ENCODE measurements around the gene AUTS2.

The AUTS2 gene

DNA sequence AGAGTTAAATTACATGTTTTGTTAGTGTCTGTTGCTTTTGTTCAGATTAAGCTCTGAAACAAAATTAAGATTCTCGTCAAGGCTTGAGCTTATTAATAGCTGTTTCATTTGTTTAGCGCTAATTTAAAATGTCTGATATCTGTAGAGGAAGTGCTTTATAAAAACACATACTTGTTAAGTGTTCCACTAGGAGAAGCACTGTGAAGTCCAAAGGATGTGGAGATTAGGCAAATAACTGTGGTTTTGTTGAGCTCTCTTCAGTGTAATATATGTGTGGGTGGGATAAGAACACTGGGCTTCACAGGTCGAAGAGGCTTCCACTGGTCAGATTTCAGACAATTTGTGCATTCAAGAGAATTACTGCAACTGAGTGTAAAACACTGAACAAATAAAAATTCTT lies 242.0 kb downstream of the AUTS2 start:
- no peak for DNase-seq (ENCODE audit: low read depth in 2 of 2, low spot score in 1 of 2)

DNA sequence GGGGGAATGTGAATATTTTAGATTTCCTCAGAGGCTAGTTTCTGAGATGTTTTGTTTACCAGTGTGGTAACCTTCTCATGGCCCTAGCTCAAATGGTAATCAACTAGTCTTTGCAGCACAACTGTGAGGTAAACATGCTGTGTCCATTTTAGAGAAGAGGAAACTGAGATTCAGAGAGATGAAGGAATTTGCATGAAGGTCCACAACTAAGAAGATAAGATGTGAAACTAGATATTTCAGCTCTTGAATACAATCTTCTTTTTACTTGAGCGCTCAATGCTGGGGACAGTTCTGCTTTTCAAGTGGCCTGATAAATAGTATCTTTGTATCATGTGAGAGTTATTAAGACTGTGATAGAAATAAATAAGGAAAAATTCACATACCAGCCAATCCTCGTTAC lies 245.4 kb downstream of the AUTS2 start:
- DNase-seq (ENCODE audit: low read depth in 2 of 2, low spot score in 1 of 2) = no peak

DNA sequence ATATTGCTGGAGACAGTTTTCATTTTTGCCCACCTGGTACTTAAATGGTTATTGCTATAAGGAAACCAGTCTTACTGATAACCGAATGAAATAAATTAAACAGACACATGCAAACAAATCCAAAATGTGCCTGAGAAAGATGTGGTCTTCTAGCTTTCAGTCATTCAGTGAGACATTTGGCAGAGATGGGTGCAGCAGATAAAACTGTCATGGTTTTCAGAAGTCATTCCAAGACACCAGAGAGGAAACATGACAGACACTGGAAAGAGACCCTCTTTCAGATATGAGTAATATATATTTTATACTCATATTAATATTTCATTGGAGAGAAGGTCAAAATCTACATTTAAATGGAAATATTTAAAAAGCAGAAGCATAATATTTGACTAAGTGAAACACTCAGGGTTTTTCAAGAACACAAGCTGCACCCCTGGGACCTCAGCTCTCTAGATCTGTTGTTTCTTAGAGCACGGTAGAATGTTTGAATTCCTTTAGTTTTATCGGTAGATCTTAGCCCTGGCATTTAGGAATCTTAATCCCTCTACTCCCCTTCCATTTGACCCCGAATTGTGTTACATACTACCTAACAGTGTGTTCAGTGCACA lies 246.1 kb downstream of the AUTS2 start:
- no peak for DNase-seq (ENCODE audit: low read depth in 2 of 2, low spot score in 1 of 2)

DNA sequence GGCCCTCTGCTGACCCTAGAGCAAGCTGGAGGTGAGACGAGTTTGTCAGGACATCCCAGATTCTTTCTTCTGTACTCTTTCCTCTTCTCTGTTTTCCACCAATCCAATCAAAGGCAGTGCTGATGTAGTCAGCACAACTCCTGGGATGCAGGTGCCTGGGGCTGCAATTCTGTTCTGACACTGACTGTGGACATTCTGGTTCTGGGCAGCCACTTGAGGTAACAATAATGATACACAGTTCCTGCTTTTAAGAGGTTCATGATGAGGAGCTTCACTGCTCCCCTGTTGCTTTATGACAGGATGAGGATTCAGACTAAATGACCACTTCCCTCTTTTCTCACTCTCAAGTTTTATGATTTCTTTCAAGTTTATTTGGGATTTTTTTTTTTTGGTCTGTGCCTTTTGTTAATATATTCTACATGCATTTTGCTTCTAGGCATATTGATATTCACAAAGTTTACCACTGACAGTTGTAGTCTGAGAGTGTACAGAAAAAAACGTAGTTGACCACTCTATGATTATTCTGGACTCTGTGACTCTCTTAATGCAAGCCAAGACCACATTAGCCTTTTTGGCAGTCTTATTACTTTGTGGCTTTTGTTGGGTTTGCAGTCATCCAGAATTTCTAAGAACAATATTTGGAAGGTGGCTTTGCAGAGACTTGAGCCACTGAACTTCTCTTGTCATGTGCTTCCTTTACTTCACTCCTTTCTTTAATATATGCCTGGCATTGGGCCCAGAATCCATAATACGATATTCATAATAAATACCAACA lies 247.6 kb downstream of the AUTS2 start:
- no peak for DNase-seq (ENCODE audit: low read depth in 2 of 2, low spot score in 1 of 2)

DNA sequence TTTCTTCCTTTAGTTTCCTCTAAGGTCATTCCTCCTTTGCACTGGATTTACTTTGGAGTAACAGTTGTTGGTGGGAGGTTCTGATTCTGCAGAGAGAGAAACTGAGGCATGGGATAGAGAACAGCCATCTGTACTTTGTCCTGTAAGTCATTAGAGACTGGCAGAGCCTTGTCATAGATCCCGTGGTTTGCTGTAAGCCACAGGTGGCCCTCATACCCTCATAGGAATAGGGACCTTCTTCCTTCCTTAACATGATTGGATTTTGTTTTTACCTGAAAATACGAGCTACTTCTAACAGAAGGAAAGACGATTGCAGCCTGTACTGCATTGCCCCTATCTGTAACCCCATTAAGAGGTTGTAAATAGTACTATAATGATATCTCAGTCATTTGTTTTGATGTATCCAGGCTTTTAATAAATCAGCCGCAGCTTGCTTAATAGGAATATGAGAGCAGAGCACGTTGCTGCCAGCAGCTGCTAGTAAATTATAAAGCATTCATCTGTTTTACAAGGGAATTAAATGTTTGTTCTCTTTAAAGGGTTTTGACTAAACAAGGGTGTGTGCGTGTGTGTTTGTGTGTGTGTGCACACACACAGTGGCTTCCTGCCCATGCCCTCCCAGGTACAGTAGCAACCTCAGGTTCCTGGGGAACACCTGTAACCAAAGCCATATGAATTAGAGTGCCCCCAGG lies 249.8 kb downstream of the AUTS2 start:
- DNase-seq (ENCODE audit: low read depth in 2 of 2, low spot score in 1 of 2) = no peak

DNA sequence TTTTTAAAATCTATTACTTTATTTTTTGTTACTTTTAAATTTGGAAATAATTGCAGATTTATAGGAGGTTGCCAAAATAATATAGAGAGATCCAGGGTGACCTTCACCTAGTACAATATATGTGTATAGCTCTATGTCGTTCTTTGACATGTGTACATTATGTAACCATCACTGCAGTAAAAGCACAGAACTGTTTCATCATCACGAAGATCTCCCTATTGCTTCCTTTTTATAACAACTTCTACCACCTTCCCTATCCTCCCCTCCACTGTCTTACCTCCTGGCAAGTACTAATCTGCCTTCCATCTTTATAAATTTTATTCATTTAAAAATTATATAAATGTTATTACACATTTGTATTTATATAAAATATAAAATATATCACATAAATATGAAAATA lies 251.0 kb downstream of the AUTS2 start:
- no peak for DNase-seq (ENCODE audit: low read depth in 2 of 2, low spot score in 1 of 2)

DNA sequence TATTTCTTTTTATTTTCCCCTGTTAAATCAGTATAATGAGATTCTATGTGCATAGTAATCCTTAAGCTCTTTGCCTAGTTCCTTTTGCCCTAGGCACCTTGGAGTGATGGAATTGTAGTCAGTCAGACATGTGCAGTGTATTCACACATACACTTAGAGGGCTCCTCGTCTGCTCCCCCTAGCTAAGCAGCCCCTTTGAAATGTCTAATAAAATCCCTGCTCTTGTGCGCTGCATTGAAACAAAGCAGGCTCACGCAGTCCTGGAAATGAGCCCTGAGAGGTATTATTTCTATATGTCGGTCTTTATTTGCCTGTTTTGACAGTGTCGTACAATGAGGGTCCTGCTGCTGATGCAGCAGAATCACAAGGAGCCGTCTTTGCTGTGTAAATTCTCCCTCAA lies 258.7 kb downstream of the AUTS2 start:
- no peak for DNase-seq (ENCODE audit: low read depth in 2 of 2, low spot score in 1 of 2)

DNA sequence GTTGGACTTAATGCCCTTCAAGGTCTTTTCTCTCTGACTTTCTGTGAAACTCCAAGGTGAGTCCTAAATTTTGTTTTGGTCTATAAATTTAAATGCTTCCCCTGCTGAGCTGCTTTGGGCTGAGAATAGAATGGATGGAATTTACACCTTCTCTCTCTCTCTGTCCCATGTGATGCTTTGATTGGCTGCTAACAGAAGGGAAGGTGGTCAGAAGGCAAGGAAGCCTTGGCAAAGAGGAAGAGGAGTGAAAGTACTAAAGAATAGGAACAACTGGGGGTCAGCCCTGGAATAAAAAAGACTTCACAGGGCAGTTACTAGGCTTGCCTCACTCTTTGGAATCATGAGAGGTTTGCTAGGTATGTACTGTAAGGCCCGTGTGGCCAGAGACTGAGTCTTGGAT lies 260.2 kb downstream of the AUTS2 start:
- no peak for DNase-seq (ENCODE audit: low read depth in 2 of 2, low spot score in 1 of 2)

DNA sequence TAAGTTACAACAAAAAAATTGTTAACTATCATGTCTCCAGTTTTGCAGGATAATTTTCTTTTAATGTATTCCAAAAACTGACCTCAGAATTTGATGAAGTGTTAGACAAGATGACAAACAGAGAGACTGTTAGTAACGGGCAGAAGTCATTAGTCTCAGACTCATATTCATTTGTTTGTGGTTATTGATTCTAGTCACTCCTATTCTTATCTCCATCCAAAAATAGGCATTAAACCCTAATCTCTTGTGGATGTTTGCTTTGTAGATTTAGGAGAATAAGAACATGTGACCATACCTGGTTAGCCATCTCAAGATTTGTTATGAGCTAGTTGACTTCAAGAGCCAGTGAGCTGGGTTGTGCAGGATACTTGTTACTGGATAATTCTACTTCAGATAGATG lies 261.1 kb downstream of the AUTS2 start:
- no peak for DNase-seq (ENCODE audit: low read depth in 2 of 2, low spot score in 1 of 2)

DNA sequence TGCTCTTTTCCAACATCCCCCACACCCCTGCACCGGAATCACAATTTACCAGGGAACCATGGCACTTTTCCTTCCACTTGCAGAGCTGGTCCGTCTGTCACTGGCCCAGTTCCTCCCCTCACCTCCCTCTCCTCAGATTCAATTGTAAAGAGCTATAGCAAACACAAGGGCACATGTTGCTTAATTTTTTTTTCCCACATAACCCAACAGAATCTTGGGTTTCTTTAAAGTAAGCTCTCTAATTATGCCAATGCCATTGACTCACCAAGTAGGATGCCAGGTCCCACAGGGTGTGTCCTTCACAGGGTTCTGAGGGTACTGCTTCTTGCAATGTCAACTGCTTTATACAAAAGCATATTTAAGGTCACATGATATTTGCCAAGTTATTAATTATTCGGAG lies 262.2 kb downstream of the AUTS2 start:
- DNase-seq (ENCODE audit: low read depth in 2 of 2, low spot score in 1 of 2) = no peak

DNA sequence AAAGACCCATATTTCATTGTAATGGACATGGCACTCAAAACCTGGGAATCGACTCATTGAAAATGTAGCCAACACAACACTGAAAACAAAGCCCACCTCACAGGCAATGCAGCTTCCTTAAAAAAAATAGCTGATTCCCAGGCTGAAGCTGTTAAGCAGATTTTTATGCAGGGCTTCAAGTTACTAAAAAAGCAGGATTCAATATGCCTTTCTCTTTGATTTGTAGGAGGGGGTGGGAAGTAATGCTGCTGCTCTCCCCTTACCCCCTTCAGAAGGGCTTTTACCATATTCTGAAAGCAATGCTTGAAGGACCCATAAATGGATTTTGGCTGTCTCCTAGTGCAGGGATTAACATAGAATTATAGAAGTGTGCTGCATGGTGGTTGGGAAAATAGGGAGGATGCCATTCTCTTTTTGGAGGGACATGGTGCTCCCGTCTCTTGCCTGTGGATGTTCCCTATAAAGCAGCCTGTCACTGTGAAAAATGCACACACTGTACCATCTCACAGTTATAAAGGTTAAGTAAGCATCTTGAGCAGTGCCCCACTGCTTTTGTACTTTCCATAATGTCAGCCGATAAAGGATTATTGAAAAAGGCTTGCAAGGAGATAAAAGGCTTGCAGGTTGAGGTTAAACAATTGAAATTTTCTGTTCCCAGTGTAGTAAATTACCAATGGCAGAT lies 262.8 kb downstream of the AUTS2 start:
- no peak for DNase-seq (ENCODE audit: low read depth in 2 of 2, low spot score in 1 of 2)

DNA sequence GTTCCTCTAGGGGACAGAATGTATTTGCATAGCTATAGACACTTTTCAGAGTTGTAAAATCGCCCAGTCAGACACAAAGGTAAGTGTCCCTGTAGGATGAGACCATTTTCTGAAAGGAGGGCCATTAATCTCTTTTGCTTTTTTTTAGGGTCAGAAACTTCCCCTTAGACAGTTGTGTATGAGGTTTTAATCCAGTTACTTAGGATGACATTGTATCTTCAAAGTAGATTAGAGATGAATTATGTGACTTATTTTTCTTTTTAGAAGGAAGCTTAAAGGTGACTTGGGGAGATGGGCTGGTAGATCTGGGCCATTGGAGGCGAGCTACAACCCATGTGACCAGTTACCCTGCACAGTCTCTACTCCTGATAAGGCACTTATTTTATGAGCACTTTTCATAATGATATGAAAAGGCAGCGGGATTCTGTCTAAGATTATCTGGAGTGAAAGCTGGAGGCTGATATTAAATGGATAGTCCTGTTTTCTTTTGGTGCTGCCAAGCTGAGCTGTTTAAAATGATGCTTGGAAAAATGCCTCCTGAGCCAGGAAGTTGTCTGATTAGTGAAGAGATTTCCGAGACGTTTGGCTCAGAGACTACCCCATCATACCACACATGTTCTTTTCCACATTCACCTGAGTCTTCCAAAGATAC lies 264.3 kb downstream of the AUTS2 start:
- DNase-seq (ENCODE audit: low read depth in 2 of 2, low spot score in 1 of 2) = no peak

DNA sequence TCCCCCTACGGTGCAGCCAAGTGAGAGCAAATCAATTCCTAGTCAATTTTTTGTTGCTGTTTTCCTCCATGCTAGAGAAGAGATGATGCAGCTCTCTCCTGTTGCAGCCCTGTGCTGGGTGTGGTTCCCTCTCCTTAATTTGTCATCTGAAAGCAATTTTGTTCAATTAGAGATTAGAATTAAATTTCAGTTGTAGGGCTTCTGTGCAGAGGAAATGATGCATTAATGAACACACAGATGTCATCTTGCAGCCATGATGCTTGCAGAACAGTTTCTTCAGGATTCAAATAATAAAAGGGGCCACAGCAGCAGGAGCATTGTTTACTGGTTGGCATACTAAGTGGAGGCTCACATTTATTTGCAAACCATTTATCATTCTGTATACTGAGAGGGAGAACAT lies 266.0 kb downstream of the AUTS2 start:
- no peak for DNase-seq (ENCODE audit: low read depth in 2 of 2, low spot score in 1 of 2)

DNA sequence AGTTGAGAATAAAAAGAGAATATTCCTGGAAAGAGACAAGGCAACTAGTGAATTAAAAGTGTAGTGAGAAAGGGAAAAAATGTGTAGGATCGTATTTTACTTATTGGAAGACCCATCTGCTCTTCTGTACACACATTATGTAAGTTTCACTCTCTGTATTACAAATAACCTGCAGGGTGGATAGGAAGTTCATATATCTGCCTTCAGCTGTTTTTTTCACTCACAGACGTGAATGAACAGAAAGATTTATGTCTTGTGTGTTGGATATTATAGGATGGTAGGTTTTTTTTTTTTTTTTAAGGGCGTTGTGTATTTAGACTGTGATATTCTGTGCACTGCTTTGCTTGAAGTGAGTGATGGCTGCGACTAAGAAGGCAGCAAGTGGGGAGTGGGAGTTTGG lies 266.5 kb downstream of the AUTS2 start:
- DNase-seq (ENCODE audit: low read depth in 2 of 2, low spot score in 1 of 2) = no peak

DNA sequence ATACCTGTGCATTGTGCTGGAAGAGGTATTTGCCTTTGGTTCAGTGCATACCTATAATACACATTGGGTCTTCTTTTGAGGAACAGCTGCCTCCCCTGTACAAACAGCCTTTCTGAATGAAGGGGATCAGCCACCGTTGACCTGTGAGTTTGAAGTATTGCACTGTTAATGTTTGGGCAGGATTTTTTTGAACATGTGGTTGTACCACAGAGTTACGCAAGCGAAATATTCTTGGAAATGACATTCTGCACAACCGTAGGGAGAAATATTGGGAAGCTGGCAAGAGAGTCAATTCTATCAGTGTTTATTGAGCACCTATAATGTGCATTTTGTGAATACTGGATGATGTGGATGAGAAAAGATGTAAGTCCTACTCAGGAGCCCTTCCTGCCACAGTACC lies 270.6 kb downstream of the AUTS2 start:
- no peak for DNase-seq (ENCODE audit: low read depth in 2 of 2, low spot score in 1 of 2)

DNA sequence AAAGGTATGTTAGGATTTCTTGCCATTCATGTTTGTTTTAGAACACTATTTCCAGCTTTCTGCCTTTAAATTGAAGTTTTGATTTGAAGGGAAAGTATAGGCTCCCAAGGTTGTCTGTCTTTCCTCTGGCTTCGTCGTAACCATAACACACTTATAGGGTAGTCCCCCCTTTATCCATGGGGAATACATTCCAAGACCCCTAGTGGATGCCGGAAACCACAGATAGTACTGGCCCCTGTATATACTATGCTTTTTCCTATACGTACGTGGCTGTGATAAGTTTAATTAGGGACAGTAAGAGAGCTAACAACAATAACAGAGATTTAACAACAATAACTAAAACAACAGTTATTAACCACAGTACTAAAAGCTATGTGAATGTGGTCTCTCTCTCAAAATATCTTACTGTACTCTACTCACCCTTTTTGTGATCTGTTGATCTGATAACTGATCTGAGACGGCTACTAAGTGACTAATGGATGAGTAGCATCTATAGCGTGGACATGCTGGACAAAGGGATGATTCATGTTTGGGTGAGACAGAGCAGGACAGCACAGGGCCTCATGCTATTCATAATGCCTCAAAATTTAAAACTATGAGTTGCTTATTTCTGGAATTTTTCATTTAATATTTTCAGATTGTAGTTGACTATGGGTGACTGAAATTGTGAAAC lies 273.1 kb downstream of the AUTS2 start:
- no peak for DNase-seq (ENCODE audit: low read depth in 2 of 2, low spot score in 1 of 2)

DNA sequence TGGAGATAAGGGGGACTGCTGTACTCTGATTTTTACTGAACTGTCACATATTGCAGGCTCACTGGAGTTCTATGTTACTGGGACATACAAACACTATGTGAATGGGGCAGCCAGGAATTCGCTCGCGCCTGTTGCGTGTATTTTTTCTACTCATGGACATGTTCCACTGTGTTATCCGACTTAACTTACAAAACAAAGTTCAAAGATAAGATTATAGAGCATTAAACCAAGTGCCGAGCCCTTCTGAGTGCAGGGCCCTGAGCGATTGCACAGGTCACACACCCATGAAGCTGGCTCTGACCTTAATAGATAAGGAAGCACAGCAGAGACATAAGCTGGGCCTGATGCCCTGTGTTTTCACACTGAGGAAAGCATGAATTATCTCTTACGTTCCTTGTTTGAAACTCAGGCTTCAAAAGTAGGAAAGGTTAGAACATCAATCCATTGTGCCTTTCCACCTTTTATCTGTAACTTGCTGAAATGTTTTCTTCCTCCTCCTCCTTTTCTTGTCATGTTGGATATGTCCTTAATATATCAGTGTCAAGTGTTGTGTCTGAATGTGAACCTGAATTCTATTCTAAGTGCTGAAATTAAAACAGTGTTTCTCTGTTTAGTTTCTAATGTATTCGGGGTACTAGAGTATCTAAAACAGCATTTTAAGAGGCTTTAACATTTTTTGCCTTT lies 273.8 kb downstream of the AUTS2 start:
- no peak for DNase-seq (ENCODE audit: low read depth in 2 of 2, low spot score in 1 of 2)

DNA sequence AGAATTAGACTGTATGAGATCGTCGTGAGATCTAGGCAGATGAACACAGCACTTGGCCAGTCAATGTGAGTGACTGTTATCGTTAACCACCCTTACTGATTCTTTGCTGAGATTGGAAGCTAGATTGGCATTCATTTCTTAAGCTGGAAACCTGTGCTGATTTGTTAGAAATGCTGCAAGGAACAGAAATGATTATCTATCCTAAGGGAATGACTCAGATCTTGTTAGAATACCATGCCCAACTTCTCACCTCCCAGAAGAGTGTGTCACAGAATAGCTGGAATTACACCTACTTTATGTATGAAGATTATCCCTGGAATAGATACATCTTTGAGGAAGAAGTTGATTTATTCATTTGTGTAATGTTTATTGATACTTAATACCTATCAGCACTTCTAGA lies 275.2 kb downstream of the AUTS2 start:
- no peak for DNase-seq (ENCODE audit: low read depth in 2 of 2, low spot score in 1 of 2)

DNA sequence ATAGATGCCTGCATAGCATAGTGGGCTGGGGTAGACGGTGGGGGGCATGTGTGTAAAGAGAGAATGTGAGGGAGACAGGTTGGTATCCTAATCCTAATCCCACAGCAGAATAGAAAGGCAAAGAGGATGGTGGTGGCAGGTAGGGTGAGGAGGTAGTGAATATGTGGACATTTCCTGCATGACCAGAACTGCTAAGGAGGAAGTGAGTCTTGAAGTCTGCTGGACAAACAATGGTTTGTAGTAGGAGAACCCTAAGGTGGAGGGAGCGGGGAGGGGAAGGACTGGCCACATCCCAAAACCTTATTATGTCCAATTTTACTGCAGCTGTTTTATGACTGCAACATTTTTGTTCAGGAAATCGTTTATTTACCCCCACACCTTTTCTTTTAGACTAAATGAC lies 279.7 kb downstream of the AUTS2 start:
- no peak for DNase-seq (ENCODE audit: low read depth in 2 of 2, low spot score in 1 of 2)

DNA sequence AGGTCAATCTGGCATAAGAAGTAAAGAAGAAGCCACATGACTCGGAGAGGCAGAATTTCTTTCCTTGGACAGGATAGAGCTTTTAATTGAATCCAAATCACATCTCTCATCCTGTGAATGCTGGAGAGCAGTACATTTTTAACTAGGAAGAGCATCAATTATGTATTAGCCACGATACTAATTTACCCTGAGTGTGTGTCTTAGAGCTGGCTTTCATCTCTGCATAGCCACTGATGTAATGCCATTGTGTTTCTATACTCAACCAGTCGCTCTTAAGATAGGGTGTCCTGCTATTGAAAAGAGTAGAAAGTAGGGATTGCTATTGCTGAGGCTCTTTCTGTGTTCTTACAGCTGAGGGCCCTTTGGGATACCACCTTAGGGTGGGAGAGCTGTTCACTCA lies 280.3 kb downstream of the AUTS2 start:
- DNase-seq (ENCODE audit: low read depth in 2 of 2, low spot score in 1 of 2) = no peak
